Left renal cortex interstitium (tissue), 4 donors: ENCODE results near the gene GLDN. TPM values are rescaled to one million over a fixed set of nuclear protein-coding genes. Genes with fewer than 3 reads are reported as not detected.

Experiments used
- DNase-seq, 4 donors: peaks; one replicate each; pipeline ENCODE4 v3.0.0-alpha.2; 2013; ENCODE audit warnings: low read depth in 4 of 4, low spot score in 2 of 4, missing footprints in 1 of 4
- polyA plus RNA-seq, 4 donors: library from polyadenylated mRNA; unstranded; fragments of 120-200 nt; gene quantifications; one replicate each; pipeline ENCODE4 v1.2.1, GENCODE V29; 2013; ENCODE audit not compliant: insufficient read length in 4 of 4

The GLDN gene
- under 1 TPM; 0.18 to 0.62 (median 0.27) TPM for polyA plus RNA-seq

DNA sequence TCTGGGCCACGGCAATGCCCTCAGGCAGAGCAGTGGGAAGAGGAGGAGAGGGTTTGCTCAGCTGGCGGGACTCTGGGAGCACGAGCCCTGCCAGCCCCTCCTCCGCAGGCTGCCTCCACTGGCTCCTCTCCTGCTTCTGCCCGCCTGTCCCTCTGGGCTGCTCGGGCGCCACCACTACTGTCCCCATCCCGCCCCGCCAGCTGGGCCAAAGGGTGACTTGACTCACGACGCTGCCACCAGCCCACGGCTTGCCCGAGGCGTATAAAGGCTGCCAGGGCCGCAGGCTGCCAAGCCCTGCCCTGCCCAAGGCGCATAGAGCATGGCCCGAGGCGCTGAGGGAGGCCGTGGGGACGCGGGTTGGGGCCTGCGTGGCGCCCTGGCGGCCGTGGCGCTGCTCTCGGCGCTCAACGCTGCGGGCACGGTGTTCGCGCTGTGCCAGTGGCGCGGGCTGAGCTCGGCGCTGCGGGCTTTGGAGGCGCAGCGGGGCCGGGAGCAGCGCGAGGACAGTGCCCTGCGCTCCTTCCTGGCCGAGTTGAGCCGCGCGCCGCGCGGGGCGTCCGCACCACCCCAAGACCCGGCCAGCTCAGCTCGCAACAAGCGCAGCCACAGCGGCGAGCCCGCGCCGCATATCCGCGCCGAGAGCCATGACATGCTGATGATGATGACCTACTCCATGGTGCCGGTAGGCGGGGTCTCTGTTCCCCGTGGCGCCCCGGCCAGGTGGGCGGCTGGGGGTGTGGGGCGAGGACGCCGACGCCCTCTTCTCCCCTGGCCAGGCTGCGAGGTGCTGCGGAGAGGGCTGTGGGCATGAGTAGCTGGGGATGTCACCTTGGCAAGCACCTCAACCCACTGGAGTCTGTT lies at the start of gene GLDN:
GLDN (plus strand) TSS at position 290 of the 861 bp plus-strand sequence; CDS start at position 320, 30 bp downstream.
- DNase-seq = no peak

DNA sequence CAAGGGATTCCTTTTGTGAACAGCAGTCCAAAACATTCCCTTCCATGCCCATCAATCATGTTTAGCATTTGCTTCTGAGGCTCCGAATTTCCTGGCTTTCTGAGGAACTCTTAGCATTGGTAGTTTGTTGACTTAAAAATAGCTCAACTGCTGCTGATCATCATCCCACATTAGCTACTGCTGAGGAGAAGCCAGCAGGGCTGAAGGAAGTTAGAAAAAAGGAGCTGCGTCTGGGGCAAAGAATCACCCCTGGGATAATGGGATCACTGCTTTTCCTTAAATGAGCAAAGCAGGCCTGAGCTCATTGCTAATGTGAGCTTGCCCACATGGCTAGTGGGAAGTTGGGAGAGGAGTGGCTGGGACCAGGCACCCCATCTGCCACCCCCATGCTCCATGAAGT lies 42.8 kb upstream of the GLDN start:
- no peak for DNase-seq

DNA sequence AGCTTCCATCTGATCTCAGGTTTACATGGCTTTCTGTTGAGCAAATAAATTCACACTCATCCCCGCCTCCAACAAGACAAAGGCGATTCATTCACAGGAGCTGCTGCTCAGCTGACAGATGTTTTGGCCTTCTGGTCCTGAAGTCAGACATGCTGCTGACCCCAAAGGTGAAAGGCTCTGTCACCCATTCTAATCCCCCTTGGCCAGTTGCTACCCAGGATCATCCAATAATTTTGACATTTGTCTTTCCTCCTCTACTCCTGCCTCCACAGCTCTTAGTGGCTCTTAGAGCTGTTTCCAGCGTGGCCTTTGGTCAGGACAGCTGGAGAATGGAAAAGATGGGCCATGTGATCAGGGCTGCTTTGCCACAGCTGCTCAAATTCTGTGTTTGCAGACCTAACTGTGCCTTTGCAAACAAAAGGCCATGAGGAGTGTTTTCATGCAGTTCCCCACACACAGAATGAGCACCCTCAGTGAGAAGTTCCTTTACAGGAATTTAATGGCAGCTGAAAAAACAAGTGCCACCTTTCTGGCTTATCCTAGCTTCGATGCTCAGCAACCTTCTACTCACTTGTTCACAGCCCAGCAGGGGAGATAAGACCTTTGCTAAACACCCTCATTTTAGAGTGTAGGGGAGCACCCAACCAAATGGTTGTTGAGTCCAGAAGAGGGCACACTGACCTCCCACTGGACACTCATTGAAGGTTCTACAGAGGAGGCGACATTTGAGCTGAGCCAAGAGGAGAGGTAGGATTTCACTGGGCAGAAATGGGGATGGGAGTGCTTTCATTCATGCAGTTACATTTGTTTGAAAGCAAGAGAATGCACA lies 42.1 kb upstream of the GLDN start:
- DNase-seq = no peak

- DNase-seq = no peak
Measured at GRCh38 chr15:51302480-51302879, 39.0 kb upstream of the GLDN start.

- no peak for DNase-seq
Measured at GRCh38 chr15:51303462-51303980, 37.9 kb upstream of the GLDN start.

DNA sequence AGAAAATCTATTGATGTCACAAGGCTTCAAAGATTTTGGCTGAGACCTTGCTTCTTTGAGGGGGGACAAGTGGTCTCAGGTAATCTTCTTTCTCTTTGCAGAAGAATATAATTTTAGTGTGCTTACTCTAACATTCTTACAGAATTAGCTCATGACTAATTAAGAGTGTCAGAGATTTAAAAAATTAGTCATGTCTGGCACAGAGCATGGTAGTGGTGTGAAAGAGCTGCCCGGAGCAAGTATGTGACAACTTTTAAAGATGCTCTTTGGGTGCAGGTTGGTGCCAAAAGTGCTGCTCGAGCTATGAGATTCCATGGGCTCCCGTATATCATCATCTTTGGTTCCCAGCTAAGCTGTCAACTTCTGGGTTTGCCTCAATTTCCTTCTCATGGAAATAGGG lies 34.1 kb upstream of the GLDN start:
- DNase-seq = no peak

DNA sequence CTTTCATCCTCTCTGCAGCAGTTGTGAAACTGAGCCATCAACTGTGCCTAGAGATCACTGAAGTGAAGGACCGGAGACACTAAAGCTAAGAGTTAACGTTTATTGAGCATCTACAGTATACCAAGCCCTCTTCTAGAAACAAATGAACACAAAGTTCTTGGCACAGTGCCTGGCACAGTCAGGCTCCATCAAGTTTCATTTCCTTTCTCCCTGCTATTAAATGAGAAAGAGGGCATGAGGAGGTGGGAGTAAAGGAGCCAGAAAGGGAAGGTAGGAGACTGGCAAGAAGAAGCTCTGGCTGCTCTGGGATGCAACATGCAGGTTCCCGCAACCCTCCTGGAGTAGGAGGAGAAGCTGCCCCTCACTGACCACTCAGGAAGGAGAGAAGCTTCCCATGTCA lies 33.6 kb upstream of the GLDN start:
- DNase-seq = no peak

DNA sequence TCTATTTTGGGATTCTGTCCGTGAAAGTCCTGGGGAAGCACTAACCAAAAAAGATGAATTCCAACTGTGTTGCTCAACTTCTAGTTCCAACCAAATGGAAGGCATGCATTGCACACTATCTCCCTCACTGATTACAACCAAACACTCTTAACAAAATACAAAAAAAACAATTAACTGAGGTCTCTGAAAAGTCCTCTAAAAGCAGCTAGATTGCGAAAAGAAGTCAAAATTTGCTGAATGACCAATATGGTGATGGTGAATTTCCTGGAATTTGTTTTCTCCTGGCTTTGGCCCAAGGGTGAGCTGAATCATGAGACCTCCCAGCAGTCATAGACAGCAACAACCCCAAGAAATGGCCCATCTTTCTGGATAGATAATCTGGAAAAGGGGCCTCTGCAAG lies 31.4 kb upstream of the GLDN start:
- no peak for DNase-seq

- DNase-seq = no peak
Measured at GRCh38 chr15:51311510-51311909, 29.9 kb upstream of the GLDN start.

DNA sequence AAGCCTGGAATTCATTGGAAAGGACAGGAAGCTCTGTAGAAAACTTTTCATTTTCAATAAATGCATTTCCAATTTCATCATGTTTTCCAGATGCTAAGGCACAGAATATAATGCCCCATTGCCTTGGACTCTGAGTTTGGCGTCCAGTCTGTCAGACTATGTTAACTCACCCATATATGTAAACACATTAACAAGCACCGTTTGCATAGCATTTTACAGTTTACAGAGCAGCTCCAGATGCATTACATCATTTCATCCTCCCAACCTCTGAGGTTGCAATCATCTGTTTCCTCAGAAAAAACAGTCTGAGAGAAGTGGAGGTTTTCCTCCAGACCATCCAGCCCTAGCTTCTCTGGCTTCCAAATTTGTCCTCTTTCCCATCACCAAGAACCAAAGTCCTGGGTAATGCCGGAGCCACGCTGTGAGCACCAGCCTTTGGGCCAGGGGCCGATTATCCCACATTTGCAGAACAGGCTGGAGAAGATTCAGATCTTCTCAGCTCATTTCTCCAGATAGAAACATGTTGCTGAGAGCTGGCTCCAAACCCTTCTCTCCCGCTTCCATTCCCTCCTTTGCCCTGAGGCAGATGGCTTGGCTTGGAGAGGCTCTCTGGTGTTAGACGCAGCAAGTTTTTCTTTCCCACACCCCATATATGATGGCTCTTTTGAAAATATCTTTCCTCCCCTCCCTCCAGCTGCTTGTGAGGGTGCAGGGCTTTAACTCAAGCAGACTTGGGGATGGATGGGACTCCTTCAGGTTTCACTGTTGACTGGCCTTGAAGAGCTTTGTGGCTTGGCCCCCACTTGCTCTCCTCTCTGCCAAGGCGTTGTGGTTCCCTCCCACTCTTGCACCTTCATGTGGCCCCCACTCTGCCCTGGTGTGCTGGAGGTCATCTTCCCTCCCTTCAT lies 29.0 kb upstream of the GLDN start:
- DNase-seq = no peak

- no peak for DNase-seq
Measured at GRCh38 chr15:51313074-51313393, 28.4 kb upstream of the GLDN start.

- no peak for DNase-seq
Measured at GRCh38 chr15:51313644-51314280, 27.7 kb upstream of the GLDN start.

DNA sequence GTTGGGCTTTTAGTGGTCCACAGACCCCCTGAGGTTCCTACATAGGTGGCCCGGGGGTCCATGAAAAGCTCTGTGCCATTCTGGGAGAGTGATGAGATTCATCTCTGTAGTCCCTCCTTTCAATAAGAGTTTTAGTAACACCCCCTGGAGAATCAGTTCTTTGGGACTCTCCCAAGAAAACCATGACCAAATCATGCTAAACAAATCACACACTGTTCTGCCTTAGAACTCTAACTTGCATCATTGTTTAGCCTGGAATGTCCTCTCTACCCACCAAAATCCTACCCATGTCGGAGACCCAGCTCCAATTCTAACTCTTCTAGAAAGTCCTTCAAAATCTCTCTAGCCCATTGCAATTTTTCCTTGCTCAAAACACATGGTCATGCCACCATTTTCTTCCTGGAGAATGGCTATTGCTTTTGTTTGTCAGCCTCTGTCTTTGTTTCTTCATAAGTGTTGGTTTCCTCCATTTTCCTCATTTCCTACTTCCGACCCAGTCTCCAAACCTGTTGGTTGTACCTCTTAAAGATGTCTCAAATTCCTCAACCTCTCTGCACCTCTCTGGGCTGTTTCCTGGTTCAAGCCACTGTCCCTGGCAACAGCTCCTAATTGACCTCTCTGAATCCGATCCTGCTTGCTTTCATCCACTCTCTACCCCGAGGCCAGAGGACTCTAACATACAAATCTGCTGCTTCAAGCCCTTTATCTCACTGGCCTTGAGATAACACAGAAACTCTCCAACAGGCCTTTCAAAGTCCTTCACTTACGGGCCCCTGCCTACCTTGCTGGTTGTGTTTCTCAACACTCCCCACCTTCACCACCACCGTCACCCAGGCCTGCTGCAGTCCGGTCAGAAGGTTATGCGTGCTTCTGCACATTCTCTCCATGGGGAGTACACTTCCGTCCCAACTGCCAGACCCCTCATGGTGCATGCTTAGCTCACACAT lies 26.8 kb upstream of the GLDN start:
- no peak for DNase-seq

DNA sequence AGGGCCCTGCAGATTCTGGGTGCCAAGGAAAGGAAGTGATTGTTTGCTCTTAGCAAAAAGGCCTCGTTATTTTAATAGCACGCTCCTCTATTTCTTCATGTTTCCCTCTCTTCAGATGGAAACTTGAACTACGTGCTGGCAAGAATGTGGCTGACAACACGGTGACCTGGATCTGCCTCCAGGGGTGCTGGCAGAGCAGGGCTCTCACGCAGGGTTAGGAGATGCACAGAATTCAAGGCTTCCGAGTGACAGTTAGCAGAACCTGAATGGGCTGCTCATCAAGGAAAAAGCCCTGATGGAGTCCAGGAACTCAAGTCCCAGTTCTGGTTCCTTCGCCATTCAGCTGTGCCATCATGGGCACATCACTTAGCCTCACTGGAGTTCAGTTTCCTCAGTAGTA lies 25.7 kb upstream of the GLDN start:
- DNase-seq = no peak

DNA sequence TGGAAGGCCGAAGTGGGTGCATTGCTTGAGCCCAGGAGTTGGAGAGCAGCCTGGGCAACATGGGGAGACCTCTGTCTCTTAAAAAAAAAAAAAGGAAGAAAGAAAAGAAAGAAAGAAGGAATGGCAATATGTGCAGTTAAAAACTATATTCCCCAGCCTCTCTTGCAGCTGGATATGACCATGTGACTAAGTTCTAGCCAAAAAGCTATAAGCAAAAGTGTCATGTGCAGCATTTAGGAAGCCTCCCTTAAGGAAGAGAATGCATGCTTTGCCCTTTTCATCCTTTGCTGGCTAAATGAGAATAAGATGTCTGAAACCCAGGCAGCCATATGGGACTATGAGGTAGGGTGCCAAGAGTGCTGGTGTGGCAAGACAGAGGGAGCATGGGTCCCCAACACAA lies 24.8 kb upstream of the GLDN start:
- DNase-seq = no peak

GRCh38 chr15:51318382-51319150 lies 22.9 kb upstream of the GLDN start:
- DNase-seq = no peak

GRCh38 chr15:51319539-51319938 lies 21.9 kb upstream of the GLDN start:
- no peak for DNase-seq

DNA sequence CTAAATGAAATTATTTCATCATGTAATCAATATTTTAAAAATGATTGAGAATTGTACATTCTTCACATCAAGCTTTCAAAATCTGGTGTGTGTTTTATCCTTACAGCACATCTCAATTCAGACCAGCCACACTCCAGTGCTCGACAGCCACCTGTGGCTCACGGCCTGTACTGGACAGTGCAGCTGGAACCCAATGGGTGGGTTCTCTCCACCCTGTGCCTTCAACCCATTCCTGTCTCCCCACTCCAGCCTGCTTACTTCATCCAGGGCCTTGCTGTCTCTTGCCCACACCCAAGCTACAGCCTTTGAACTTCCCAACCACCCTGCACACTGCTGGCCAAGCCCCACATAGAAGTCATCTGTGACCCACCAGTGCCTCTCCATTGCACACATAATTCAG lies 20.6 kb upstream of the GLDN start:
- no peak for DNase-seq
